Body of pancreas (tissue), 4 donors: Measurements from ENCODE around the gene CD300E.

Source experiments
- CTCF ChIP-seq, 7 experiments: fragments of 450-650 bp in 4 of 7; fragments of 200-600 bp in 3 of 7; sonication (generic) in 3 of 7; IDR thresholded peaks; one replicate each; pipeline ENCODE4 v1.5.1; 2016 to 2019; ENCODE audit warnings: antibody characterized with exemption in 7 of 7
- POLR2A ChIP-seq, 3 donors: fragments of 450-650 bp; IDR thresholded peaks; one replicate each; pipeline ENCODE4 v1.6.1; 2016; ENCODE audit warnings: antibody characterized with exemption in 3 of 3, mild to moderate bottlenecking in 2 of 3

DNA sequence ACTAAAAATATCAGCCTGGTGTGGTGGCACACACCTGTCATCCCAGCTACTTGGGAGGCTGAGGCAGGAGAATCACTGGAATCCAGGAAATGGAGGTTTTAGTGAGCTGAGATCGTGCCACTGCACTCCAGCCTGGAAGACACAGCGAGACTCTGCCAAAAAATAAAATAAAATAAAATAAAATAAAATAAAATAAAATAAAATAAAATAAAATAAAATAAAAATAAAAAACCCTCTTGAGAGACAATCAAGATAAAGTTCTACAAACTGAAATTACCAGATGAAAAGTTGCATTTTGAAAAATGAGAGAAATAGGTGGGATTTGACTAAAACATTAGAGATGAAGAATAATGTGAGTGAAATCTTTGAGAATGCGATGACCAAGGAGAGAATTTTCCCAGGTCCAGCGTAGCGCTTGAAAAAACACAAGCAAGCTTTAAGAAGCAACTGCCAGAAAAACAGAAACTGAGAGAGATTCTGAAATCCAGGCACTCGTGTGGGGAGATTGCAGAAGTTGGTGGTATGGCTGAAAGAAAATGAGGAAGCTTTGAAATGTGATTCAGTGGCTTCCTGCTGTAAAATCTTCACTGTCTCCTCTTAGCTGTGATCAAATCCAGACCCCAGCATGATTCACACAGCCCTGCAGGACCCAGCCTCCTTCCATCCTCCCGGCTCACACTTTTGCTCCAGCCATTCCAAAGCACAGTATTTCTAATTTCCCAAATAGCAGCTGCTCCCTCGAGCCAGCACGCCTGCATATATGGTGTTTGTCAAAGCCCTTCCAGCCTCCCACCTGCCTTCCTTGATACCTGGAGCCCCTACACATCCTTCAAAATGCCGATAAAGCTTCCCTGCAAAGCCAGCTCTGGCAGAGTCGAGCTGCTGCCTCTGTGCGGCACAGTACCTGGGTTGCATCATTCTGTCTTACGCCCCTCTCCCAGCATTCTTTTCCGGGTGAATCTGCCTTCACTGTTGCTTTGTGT lies 8.2 kb upstream of the CD300E start:
- no peak for TF ChIP-seq POLR2A (IDR thresholded peaks at IDR 0.05)
- no peak for TF ChIP-seq CTCF (IDR thresholded peaks at IDR 0.05)
